H1 (cell line): Measurements from ENCODE around the gene SLC12A4. TPM values are rescaled to one million over a fixed set of nuclear protein-coding genes. Genes with fewer than 3 reads are reported as not detected.

Experiments used
- BCL11A ChIP-seq, 2 experiments: IDR thresholded peaks; one replicate each; pipeline ENCODE4 v1.6.1; 2011; ENCODE audit warnings: low read depth in 2 of 2, low read length in 2 of 2, mild to moderate bottlenecking in 2 of 2
- GTF2F1 ChIP-seq: IDR thresholded peaks from 2 replicates; pipeline ENCODE4 v1.6.1; 2012; ENCODE audit warnings: low read depth, low read length, improper control_type of control experiment, borderline replicate concordance
- KDM4A ChIP-seq: IDR thresholded peaks from one replicate; pipeline ENCODE4 v1.7.1; 2012; ENCODE audit warnings: low read depth, mild to moderate bottlenecking, moderate library complexity, low read length, inconsistent platforms; ENCODE audit not compliant: severe bottlenecking
- SAP30 ChIP-seq: fragments of 300-600 bp; sonication (generic); IDR thresholded peaks from 2 replicates; pipeline ENCODE4 v1.7.1; 2012; ENCODE audit warnings: low read length, moderate library complexity, mild to moderate bottlenecking, inconsistent platforms; ENCODE audit not compliant: insufficient read depth, insufficient replicate concordance
- SP4 ChIP-seq: IDR thresholded peaks from 2 replicates; pipeline ENCODE4 v1.6.1; 2012; ENCODE audit warnings: low read length, inconsistent platforms
- polyA plus RNA-seq, 7 experiments: library from polyadenylated mRNA; depleted of rRNA in 3 of 7; stranded (reverse) in 5 of 7; unstranded in 2 of 7; fragments of >200 nt in 5 of 7; fragments of 200-250 nt in 2 of 7; gene quantifications; 1 replicate in 5 of 7; 2 replicates in 1 of 7; 4 replicates in 1 of 7; pipeline versions ENCODE4 v1.2.1 to v1.2.3, GENCODE V29; 2011 to 2013; ENCODE audit warnings: missing spikeins in 2 of 7, mixed read lengths in 2 of 7
- total RNA-seq: library from RNA; stranded (reverse); fragmentation: NEBNext Ultra II Directional; extraction: Animal tissue kit (Norgen Biotek cat#: 25700); gene quantifications from 2 replicates; pipeline ENCODE4 v1.2.1, GENCODE V29; 2021
- TF ChIP-seq, protein P1 (sequence below), 3 experiments: IDR thresholded peaks; 1 replicate in 2 of 3; 2 replicates in 1 of 3; pipeline versions ENCODE4 v1.5.1 to v1.6.1; 2011; ENCODE audit warnings: low read length in 3 of 3, mild to moderate bottlenecking in 3 of 3, inconsistent platforms in 2 of 3, low read depth in 1 of 3, moderate library complexity in 1 of 3; ENCODE audit not compliant: insufficient read depth in 1 of 3; ENCODE audit errors: control extremely low read depth in 1 of 3
- TF ChIP-seq, protein P2 (sequence below): IDR thresholded peaks from 2 replicates; pipeline ENCODE4 v1.6.1; 2011; ENCODE audit warnings: low read depth, mild to moderate bottlenecking, low read length; ENCODE audit not compliant: insufficient read depth

The SLC12A4 gene
- total and polyA plus RNA-seq, 2 of the 8 experiments (the other 6 are each of a cell fraction or from before 2014, with no cell fraction given): 41.3 to 49.3 TPM

DNA sequence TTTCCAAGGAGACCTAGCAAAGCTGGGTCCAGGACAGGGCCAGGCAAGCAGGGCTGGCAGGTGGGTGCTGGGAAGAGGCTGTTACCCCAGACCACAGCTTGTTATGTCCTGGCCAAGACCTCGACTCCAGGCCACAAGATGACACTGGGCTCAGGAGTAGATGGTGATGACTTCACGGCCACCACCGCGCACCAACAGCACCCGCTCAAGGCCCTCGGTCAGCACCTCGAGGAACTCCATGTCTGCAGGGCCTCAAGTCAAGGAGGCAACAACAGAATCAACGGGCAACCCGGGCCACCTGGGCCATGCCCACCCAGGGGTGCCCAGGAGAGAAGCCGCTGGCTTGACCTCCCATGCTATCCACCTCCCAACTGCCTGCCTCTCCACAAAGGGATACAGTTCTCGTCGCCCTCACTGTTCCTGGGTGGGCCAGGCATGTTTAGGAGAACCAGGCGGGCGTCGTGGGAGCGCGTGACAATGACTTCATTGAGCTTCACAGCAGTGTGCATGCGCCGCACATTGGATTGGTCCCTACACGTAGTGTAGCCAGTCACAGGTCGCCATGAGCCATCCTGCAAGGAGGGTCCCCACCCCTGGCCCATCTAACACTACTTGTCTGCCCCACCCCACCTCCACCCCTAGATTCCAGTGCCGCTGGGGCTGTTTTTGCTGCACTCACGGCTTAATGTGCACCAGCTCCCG is 23.6 kb downstream of the SLC12A4 start (continued):
- TF ChIP-seq, protein P1, sequence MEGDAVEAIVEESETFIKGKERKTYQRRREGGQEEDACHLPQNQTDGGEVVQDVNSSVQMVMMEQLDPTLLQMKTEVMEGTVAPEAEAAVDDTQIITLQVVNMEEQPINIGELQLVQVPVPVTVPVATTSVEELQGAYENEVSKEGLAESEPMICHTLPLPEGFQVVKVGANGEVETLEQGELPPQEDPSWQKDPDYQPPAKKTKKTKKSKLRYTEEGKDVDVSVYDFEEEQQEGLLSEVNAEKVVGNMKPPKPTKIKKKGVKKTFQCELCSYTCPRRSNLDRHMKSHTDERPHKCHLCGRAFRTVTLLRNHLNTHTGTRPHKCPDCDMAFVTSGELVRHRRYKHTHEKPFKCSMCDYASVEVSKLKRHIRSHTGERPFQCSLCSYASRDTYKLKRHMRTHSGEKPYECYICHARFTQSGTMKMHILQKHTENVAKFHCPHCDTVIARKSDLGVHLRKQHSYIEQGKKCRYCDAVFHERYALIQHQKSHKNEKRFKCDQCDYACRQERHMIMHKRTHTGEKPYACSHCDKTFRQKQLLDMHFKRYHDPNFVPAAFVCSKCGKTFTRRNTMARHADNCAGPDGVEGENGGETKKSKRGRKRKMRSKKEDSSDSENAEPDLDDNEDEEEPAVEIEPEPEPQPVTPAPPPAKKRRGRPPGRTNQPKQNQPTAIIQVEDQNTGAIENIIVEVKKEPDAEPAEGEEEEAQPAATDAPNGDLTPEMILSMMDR (IDR thresholded peaks at IDR 0.05; ENCODE audit: control extremely low read depth in 1 of 3, insufficient read depth in 1 of 3, low read depth in 1 of 3, low read length in 3 of 3): no peak
- TF ChIP-seq KDM4A: no peak
- no peak for TF ChIP-seq SAP30
- no peak for TF ChIP-seq BCL11A (IDR thresholded peaks at IDR 0.05; ENCODE audit: low read depth in 2 of 2, low read length in 2 of 2)
- no peak for TF ChIP-seq SP4
- no peak for TF ChIP-seq GTF2F1
- TF ChIP-seq, protein P2, sequence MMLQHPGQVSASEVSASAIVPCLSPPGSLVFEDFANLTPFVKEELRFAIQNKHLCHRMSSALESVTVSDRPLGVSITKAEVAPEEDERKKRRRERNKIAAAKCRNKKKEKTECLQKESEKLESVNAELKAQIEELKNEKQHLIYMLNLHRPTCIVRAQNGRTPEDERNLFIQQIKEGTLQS: no peak
